ENCODE results near the gene TRAPPC11.
"Not testable (repeated sequence)": the region's sequence is repeated elsewhere in the genome, so short reads cannot be mapped to it uniquely, and the experiment has no call there.

Gene TRAPPC11

GRCh38 chr4:183722731-183723560, 63.9 kb downstream of the TRAPPC11 start:
- peak; percentile 63 for DNase-seq

GRCh38 chr4:183723561-183724228, 64.6 kb downstream of the TRAPPC11 start:
- DNase-seq = no peak

- not testable (repeated sequence) for DNase-seq
Observed at GRCh38 chr4:183725585-183725984, 66.5 kb downstream of the TRAPPC11 start.

GRCh38 chr4:183727482-183727881, 68.4 kb downstream of the TRAPPC11 start:
- no peak for DNase-seq

GRCh38 chr4:183728223-183729068, 69.4 kb downstream of the TRAPPC11 start:
- DNase-seq = no peak

- no peak for DNase-seq
Observed at GRCh38 chr4:183729069-183729406, 69.9 kb downstream of the TRAPPC11 start.

GRCh38 chr4:183729430-183730328, 70.6 kb downstream of the TRAPPC11 start:
- no peak for DNase-seq

GRCh38 chr4:183732296-183732695, 73.2 kb downstream of the TRAPPC11 start:
- no peak for DNase-seq

- no peak for DNase-seq
Observed at GRCh38 chr4:183733181-183733580, 74.1 kb downstream of the TRAPPC11 start.

GRCh38 chr4:183738081-183738673, 79.1 kb downstream of the TRAPPC11 start:
- DNase-seq = no peak

GRCh38 chr4:183738961-183739360, 79.9 kb downstream of the TRAPPC11 start:
- no peak for DNase-seq

- DNase-seq = peak; percentile 88
Observed at GRCh38 chr4:183746305-183747229, 87.5 kb downstream of the TRAPPC11 start.

GRCh38 chr4:183747380-183747779, 88.3 kb downstream of the TRAPPC11 start:
- DNase-seq = no peak

GRCh38 chr4:183747931-183748670, 89.0 kb downstream of the TRAPPC11 start:
- peak; percentile 77 for DNase-seq

- DNase-seq = no peak
Observed at GRCh38 chr4:183751106-183751505, 92.0 kb downstream of the TRAPPC11 start.

- no peak for DNase-seq
Observed at GRCh38 chr4:183755596-183755995, 96.5 kb downstream of the TRAPPC11 start.

GRCh38 chr4:183757060-183757459, 98.0 kb downstream of the TRAPPC11 start:
- DNase-seq = peak; percentile 25

- DNase-seq = peak; percentile 46
Observed at GRCh38 chr4:183758061-183758757, 99.1 kb downstream of the TRAPPC11 start.

- DNase-seq = no peak
Observed at GRCh38 chr4:183758758-183759447, 99.8 kb downstream of the TRAPPC11 start.
